GM23338 (cell line): ENCODE measurements around the gene NFRKB. TPM values are rescaled to one million over a fixed set of nuclear protein-coding genes. Genes with fewer than 3 reads are reported as not detected.

ENCODE experiments used
- ATAC-seq: fragments of 200-7000 bp; cut with Tn5 transposase; 3 replicates; pipeline ENCODE4 v1.9.1; 2020
- DNase-seq: peaks from one replicate; pipeline ENCODE4 v3.0.0-alpha.2; 2015; ENCODE audit warnings: low spot score
- H2AFZ ChIP-seq: fragments of 200-600 bp; sonication (generic); 2 replicates; pipeline ENCODE4 v1.8.0; 2016; ENCODE audit warnings: antibody characterized with exemption, mild to moderate bottlenecking, moderate library complexity
- H3F3A ChIP-seq: fragments of 200-600 bp; sonication (generic); replicated peaks from 2 replicates; pipeline ENCODE4 v1.8.0; 2017; ENCODE audit warnings: antibody characterized with exemption, mixed run types, low read depth
- H3K27ac ChIP-seq: fragments of 200-600 bp; sonication (generic); 2 replicates; pipeline ENCODE4 v1.6.1; 2016; ENCODE audit warnings: low read depth
- H3K27me3 ChIP-seq: fragments of 200-600 bp; sonication (generic); 2 replicates; pipeline ENCODE4 v1.8.0; 2016; ENCODE audit warnings: mild to moderate bottlenecking, mixed run types, moderate library complexity; ENCODE audit not compliant: insufficient read depth
- H3K36me3 ChIP-seq: fragments of 200-600 bp; sonication (generic); 2 replicates; pipeline ENCODE4 v1.8.0; 2016; ENCODE audit warnings: mild to moderate bottlenecking; ENCODE audit not compliant: insufficient read depth
- H3K4me1 ChIP-seq: fragments of 200-600 bp; sonication (generic); 2 replicates; pipeline ENCODE4 v1.8.0; 2016; ENCODE audit warnings: mild to moderate bottlenecking, moderate library complexity; ENCODE audit not compliant: insufficient read depth
- H3K4me2 ChIP-seq: fragments of 200-600 bp; sonication (generic); 2 replicates; pipeline ENCODE4 v1.7.1; 2017; ENCODE audit warnings: mixed run types
- H3K4me3 ChIP-seq: fragments of 200-600 bp; sonication (generic); 2 replicates; pipeline ENCODE4 v1.6.1; 2016; ENCODE audit warnings: mixed run types
- H3K79me2 ChIP-seq: fragments of 200-600 bp; sonication (generic); replicated peaks from 2 replicates; pipeline ENCODE4 v1.8.0; 2017; ENCODE audit warnings: mild to moderate bottlenecking; ENCODE audit not compliant: insufficient read depth
- H3K9me2 ChIP-seq: fragments of 200-600 bp; sonication (generic); 2 replicates; pipeline ENCODE4 v1.8.0; 2017; ENCODE audit not compliant: insufficient read depth
- H4K20me1 ChIP-seq: fragments of 200-600 bp; sonication (generic); replicated peaks from 2 replicates; pipeline ENCODE4 v1.8.0; 2017; ENCODE audit warnings: mild to moderate bottlenecking; ENCODE audit not compliant: insufficient read depth
- H3K27ac Mint-ChIP-seq: 2 replicates; pipeline ENCODE4 v1.8.0; 2020; ENCODE audit warnings: inconsistent platforms, mild to moderate bottlenecking, moderate library complexity, mixed read lengths
- H3K27me3 Mint-ChIP-seq: 3 replicates; pipeline ENCODE4 v1.8.0; 2022; ENCODE audit warnings: low read depth, mild to moderate bottlenecking, moderate library complexity, mixed read lengths, inconsistent platforms; ENCODE audit not compliant: insufficient read depth, poor library complexity
- H3K36me3 Mint-ChIP-seq: 3 replicates; pipeline ENCODE4 v1.8.0; 2021; ENCODE audit warnings: low read depth, mild to moderate bottlenecking, inconsistent platforms, moderate library complexity, mixed read lengths
- H3K4me1 Mint-ChIP-seq: 3 replicates; pipeline ENCODE4 v1.8.0; 2020; ENCODE audit warnings: mild to moderate bottlenecking, inconsistent platforms, mixed read lengths
- H3K4me3 Mint-ChIP-seq: 3 replicates; pipeline ENCODE4 v1.8.0; 2021; ENCODE audit warnings: moderate library complexity, mild to moderate bottlenecking, inconsistent platforms, mixed read lengths
- H3K9me3 Mint-ChIP-seq: 3 replicates; pipeline ENCODE4 v1.8.0; 2020; ENCODE audit warnings: moderate library complexity, mild to moderate bottlenecking, inconsistent platforms, mixed read lengths
- CTCF ChIP-seq, 2 experiments: fragments of 200-600 bp in 1 of 2; sonication (generic) in 1 of 2; conservative IDR thresholded peaks; 2 replicates each; pipeline versions ENCODE4 v1.5.1 to v1.6.1; 2016 to 2017; ENCODE audit warnings: antibody characterized with exemption in 2 of 2, low read depth in 2 of 2, mild to moderate bottlenecking in 2 of 2, moderate library complexity in 1 of 2
- EZH2 ChIP-seq: fragments of 200-600 bp; sonication (generic); IDR thresholded peaks from one replicate; pipeline ENCODE4 v1.8.0; 2017; ENCODE audit warnings: antibody characterized with exemption, mild to moderate bottlenecking, low read depth; ENCODE audit not compliant: unreplicated experiment
- EZH2phosphoT487 ChIP-seq: fragments of 200-600 bp; sonication (generic); IDR thresholded peaks from one replicate; pipeline ENCODE4 v1.8.1; 2018; ENCODE audit warnings: antibody characterized with exemption; ENCODE audit not compliant: unreplicated experiment
- JUNB ChIP-seq: IDR thresholded peaks from one replicate; pipeline ENCODE4 v1.6.1; 2016; ENCODE audit warnings: antibody characterized with exemption; ENCODE audit not compliant: unreplicated experiment
- POLR2AphosphoS5 ChIP-seq: IDR thresholded peaks from 2 replicates; pipeline ENCODE4 v1.6.1; 2016; ENCODE audit warnings: antibody characterized with exemption, low read depth
- REST ChIP-seq: IDR thresholded peaks from one replicate; pipeline ENCODE4 v1.6.1; 2018; ENCODE audit warnings: antibody characterized with exemption; ENCODE audit not compliant: unreplicated experiment
- STAT1 ChIP-seq: IDR thresholded peaks from one replicate; pipeline ENCODE4 v1.6.1; 2016; ENCODE audit warnings: antibody characterized with exemption; ENCODE audit not compliant: unreplicated experiment
- polyA plus RNA-seq: library from polyadenylated mRNA; unstranded; fragments of >200 nt; fragmentation: Nextera tagmentation; extraction: Ambion mirVana; gene quantifications from 2 replicates; pipeline ENCODE4 v1.2.1, GENCODE V29; 2016
- total RNA-seq: library from RNA; depleted of rRNA; stranded (reverse); fragments of >200 nt; shearing (Covaris generic); gene quantifications from 2 replicates; pipeline ENCODE4 v1.2.3, GENCODE V29; 2014

Gene NFRKB
- total and polyA plus RNA-seq, 2 experiments from 2014 or later: 22.4 to 44.9 TPM

DNA sequence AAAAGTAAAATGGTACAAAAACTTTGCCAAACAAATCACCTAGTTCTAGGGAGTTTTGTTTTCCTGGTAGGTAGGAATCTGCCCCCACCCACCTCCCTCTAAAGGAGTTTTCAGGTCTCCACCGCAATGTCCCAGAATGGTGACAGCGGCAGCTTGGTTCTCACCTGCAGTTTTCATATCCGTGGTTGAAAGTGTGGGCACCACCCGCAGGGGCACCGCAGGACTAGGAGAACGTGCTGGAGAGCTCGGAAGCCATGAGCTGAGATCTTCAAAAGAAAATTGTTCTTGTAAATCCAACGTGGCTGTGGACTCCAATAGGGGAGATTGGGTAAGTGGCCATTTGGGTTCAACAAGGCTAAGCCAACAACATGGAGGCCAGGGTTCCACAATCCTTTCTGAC lies 10.8 kb downstream of the NFRKB start:
- Mint-ChIP-seq H3K4me3 (no peak overlapping the region), H3K4me1 (no peaks in the 10 kb centered on the region), H3K36me3 (peaks cover 86% of the 10 kb centered on the region), H3K9me3 (no peaks in the 10 kb centered on the region), H3K27ac (no peak overlapping the region), H3K27me3 (peaks cover 2% of the 10 kb centered on the region)
- H3K27me3 ChIP-seq: no peaks in the 10 kb centered on the region
- H3K79me2 ChIP-seq: no peaks in the 10 kb centered on the region
- H3K9me2 ChIP-seq: no peaks in the 10 kb centered on the region
- H3K27ac ChIP-seq: no peak overlapping the region
- H4K20me1 ChIP-seq: no peaks in the 10 kb centered on the region; the same call in 1 of the 2 replicates
- TF ChIP-seq STAT1 (no peak), EZH2phosphoT487 (no peak), REST (no peak), POLR2AphosphoS5 (no peak), EZH2 (no peak)
- H3K4me2 ChIP-seq: no peak overlapping the region
- no peaks in the 10 kb centered on the region for H3K4me1 ChIP-seq
- ATAC-seq (no peak), DNase-seq (no peak)
- no peak overlapping the region for H3K4me3 ChIP-seq
- H3F3A ChIP-seq: no peaks in the 10 kb centered on the region
- H2AFZ ChIP-seq: no peak overlapping the region
- peaks cover 79% of the 10 kb centered on the region for H3K36me3 ChIP-seq

- Mint-ChIP-seq H3K36me3 (peaks cover 86% of the 10 kb centered on the region), H3K27me3 (peaks cover 2% of the 10 kb centered on the region), H3K27ac (no peak overlapping the region), H3K4me3 (no peak overlapping the region), H3K4me1 (no peaks in the 10 kb centered on the region), H3K9me3 (no peaks in the 10 kb centered on the region)
- Histone ChIP-seq H3K36me3 (peaks cover 75% of the 10 kb centered on the region), H3K4me2 (no peak overlapping the region), H3F3A (no peaks in the 10 kb centered on the region), H3K9me2 (no peaks in the 10 kb centered on the region), H3K4me3 (no peak overlapping the region), H4K20me1 (peaks cover 13% of the 10 kb centered on the region; the same call in 1 of the 2 replicates), H3K27me3 (no peaks in the 10 kb centered on the region), H3K79me2 (no peaks in the 10 kb centered on the region), H3K27ac (0 out of 2 replicates have a peak overlapping the region, but pooled peaks have one; percentile 21), H3K4me1 (no peaks in the 10 kb centered on the region), H2AFZ (no peak overlapping the region)
- ATAC-seq (peak; percentile 87), DNase-seq (peak; percentile 75)
- TF ChIP-seq JUNB (no peak), STAT1 (no peak), CTCF (conservative IDR thresholded peaks at IDR 0.05; ENCODE audit: low read depth in 2 of 2) (peak; percentile 59 to 66)
Observed at GRCh38 chr11:129881570-129882170, 13.7 kb downstream of the NFRKB start.
